ENCODE measurements around the gene ASPSCR1. TPM values are rescaled to one million over a fixed set of nuclear protein-coding genes. Genes with fewer than 3 reads are reported as not detected.

Gene ASPSCR1
- total and polyA plus RNA-seq, 2 of the 4 experiments (the other 2 are of a cell fraction) = 7.2 to 17.2 TPM

- ChIA-PET CTCF (interaction anchor here (0.9 to 1.3 kb wide), 2 partner anchors 31 to 91 kb away, joined by 3 read pairs; no protein-coding TSS in a partner anchor), POLR2A (ENCODE audit: unreplicated experiment) (no interaction called here)
- Histone ChIP-seq H3K36me3 (ENCODE audit: control insufficient read depth, insufficient read depth, low read length) (peaks cover 11% of the 10 kb centered on the region; the same call in 1 of the 2 replicates), H3K56ac (ENCODE audit: extremely low read depth, insufficient read depth, low read length) (no peak overlapping the region; the same call in 1 of the 2 replicates), H3K9me1 (ENCODE audit: insufficient read depth, low read length) (peaks cover 17% of the 10 kb centered on the region), H3K4me1 (ENCODE audit: control insufficient read depth, insufficient read depth, low read length) (peaks cover 23% of the 10 kb centered on the region), H2BK5ac (ENCODE audit: low read depth, low read length, poor library complexity, severe bottlenecking) (no peak overlapping the region), H4K8ac (ENCODE audit: low read depth in 2 of 2, low read length in 2 of 2) (peak overlapping the region; percentile 76 to 77; a peak in 2 of 4 replicates), H3K4ac (ENCODE audit: low read depth, low read length) (peak overlapping the region; percentile 53), H3K79me1 (ENCODE audit: low read depth in 1 of 2, low read length in 2 of 2) (peaks cover 17 to 41% of the 10 kb centered on the region in 2 experiments; a peak in 3 of 4 replicates), H3K18ac (ENCODE audit: low read depth, low read length) (no peak overlapping the region), H3K14ac (replicated peaks; ENCODE audit: low read depth, low read length) (peak overlapping the region; percentile 65; the same call in 1 of the 2 replicates), H2AK9ac (replicated peaks; ENCODE audit: low read depth, low read length, poor library complexity) (peak overlapping the region; percentile 95), H4K5ac (ENCODE audit: low read depth, low read length) (peak overlapping the region; percentile 44), H3K4me2 (ENCODE audit: low read depth, low read length) (peak overlapping the region; percentile 78), H2AK5ac (ENCODE audit: low read depth, low read length) (peak overlapping the region; percentile 74), H4K91ac (ENCODE audit: insufficient read depth, low read depth, low read length) (peak overlapping the region; percentile 66; the same call in 1 of the 2 replicates), H2BK20ac (ENCODE audit: low read depth, low read length) (no peak overlapping the region), H3K27me3 (ENCODE audit: control insufficient read depth, insufficient read depth, low read length) (no peaks in the 10 kb centered on the region), H3K4me3 (ENCODE audit: insufficient read depth, low read depth, low read length) (peak overlapping the region; percentile 51), H2BK15ac (ENCODE audit: low read depth, low read length) (no peak overlapping the region), H3K23ac (ENCODE audit: low read depth, low read length) (peak overlapping the region; percentile 72), H2BK120ac (ENCODE audit: low read depth, low read length) (no peak overlapping the region), H4K20me1 (ENCODE audit: insufficient read depth, low read length) (peaks cover 40% of the 10 kb centered on the region), H3K27ac (ENCODE audit: insufficient read depth, low read length) (peak overlapping the region; percentile 15; the same call in 1 of the 2 replicates), H3K9me3 (ENCODE audit: control insufficient read depth, insufficient read depth, low read length) (no peaks in the 10 kb centered on the region), H3K9ac (ENCODE audit: low read depth, low read length) (peak overlapping the region; percentile 53), H2AFZ (replicated peaks; ENCODE audit: low read length, poor library complexity) (peak overlapping the region; percentile 92)
- intact Hi-C loops (cut with micrococcal nuclease) = no loop called here
- DNase-seq (no peak), ATAC-seq (ENCODE audit: low read depth) (no peak)
- in situ Hi-C loops (cut with MboI; ENCODE audit: low sequenced_read_pairs) = no loop called here
- WGBS, 2 experiments (ENCODE audit: extremely low coverage in 2 of 2, insufficient read length in 1 of 2) = 41% methylated on average over 23 of the region's 44 CpGs; no CpG with 5 or more reads in 1 of the 2 experiments
- dilution Hi-C loops (cut with HindIII; ENCODE audit: low sequenced_read_pairs, unreplicated experiment) = no loop called here
- no TSS peak for BruUV-seq (replicated peaks)
- TF ChIP-seq FOS (IDR thresholded peaks at IDR 0.05; ENCODE audit: low read depth, low read length) = no peak
- TF ChIP-seq MAFK (IDR thresholded peaks at IDR 0.05; ENCODE audit: low read depth, low read length) = no peak
- TF ChIP-seq CEBPB (IDR thresholded peaks at IDR 0.05; ENCODE audit: low read depth, low read length) = no peak
- no peak for TF ChIP-seq NFE2L2 (IDR thresholded peaks at IDR 0.05; ENCODE audit: low read depth, low read length)
- no peak for TF ChIP-seq MAZ (IDR thresholded peaks at IDR 0.05; ENCODE audit: borderline replicate concordance, low read depth, low read length)
- no peak for TF ChIP-seq MXI1 (IDR thresholded peaks at IDR 0.05; ENCODE audit: borderline replicate concordance, low read depth, low read length)
- no peak for TF ChIP-seq POLR2A (IDR thresholded peaks at IDR 0.05; ENCODE audit: low read depth, low read length)
- no peak for TF ChIP-seq RCOR1 (IDR thresholded peaks at IDR 0.05; ENCODE audit: insufficient replicate concordance, low read length)
- TF ChIP-seq CTCF (conservative IDR thresholded peaks at IDR 0.05; ENCODE audit: low read depth, low read length) = no peak
- TF ChIP-seq ELK1 (IDR thresholded peaks at IDR 0.05; ENCODE audit: borderline replicate concordance, low read depth, low read length) = no peak
- TF ChIP-seq BHLHE40 (IDR thresholded peaks at IDR 0.05; ENCODE audit: low read depth, low read length) = no peak
- no peak for TF ChIP-seq SMC3 (IDR thresholded peaks at IDR 0.05; ENCODE audit: low read depth, low read length)
- no peak for TF ChIP-seq CHD1 (IDR thresholded peaks at IDR 0.05; ENCODE audit: low read depth, low read length)
- TF ChIP-seq USF2 (IDR thresholded peaks at IDR 0.05; ENCODE audit: low read depth, low read length) = no peak
These were observed 48.7 kb upstream of the ASPSCR1 start for GRCh38 chr17:81928544-81929252.
